Upper lobe of left lung (tissue), 4 donors: ENCODE results near the gene HMMR.

Experiments
- POLR2A ChIP-seq, 4 donors: fragments of 450-650 bp; IDR thresholded peaks; one replicate each; pipeline ENCODE4 v1.5.1; 2016 to 2017; ENCODE audit warnings: antibody characterized with exemption in 4 of 4, mild to moderate bottlenecking in 2 of 4
- TF ChIP-seq, protein P1 (sequence below), 6 experiments: fragments of 450-650 bp in 4 of 6; fragments of 200-600 bp in 2 of 6; sonication (generic) in 2 of 6; IDR thresholded peaks; one replicate each; pipeline ENCODE4 v1.5.1; 2016 to 2019; ENCODE audit warnings: antibody characterized with exemption in 6 of 6

DNA sequence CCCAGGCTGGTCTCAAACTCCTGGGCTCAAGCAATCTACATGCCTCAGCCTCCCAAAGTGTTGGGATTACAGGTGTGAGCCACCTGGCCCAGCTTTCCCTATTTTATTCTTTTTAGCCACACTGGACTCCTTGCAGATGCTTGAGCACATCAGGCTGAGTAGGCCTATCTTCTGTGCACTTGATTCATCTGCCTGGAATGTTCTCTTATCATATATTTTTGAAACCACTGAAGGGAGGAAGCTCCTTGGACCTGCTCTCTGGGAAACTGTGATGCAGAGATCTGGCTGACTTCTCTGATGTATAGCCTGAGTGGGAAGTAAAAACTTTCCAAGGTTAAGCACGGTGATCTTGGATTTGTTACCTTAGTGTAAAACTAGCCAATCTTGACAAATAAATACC is 38.5 kb downstream of the HMMR start:
- no peak for TF ChIP-seq POLR2A (IDR thresholded peaks at IDR 0.05)
- TF ChIP-seq, protein P1, sequence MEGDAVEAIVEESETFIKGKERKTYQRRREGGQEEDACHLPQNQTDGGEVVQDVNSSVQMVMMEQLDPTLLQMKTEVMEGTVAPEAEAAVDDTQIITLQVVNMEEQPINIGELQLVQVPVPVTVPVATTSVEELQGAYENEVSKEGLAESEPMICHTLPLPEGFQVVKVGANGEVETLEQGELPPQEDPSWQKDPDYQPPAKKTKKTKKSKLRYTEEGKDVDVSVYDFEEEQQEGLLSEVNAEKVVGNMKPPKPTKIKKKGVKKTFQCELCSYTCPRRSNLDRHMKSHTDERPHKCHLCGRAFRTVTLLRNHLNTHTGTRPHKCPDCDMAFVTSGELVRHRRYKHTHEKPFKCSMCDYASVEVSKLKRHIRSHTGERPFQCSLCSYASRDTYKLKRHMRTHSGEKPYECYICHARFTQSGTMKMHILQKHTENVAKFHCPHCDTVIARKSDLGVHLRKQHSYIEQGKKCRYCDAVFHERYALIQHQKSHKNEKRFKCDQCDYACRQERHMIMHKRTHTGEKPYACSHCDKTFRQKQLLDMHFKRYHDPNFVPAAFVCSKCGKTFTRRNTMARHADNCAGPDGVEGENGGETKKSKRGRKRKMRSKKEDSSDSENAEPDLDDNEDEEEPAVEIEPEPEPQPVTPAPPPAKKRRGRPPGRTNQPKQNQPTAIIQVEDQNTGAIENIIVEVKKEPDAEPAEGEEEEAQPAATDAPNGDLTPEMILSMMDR (IDR thresholded peaks at IDR 0.05): no peak
